Prostate gland (tissue), 2 donors: Measurements from ENCODE around the gene SLC1A6.

Experiments used
- CTCF ChIP-seq, 4 experiments: fragments of 200-600 bp in 2 of 4; fragments of 450-650 bp in 2 of 4; sonication (generic) in 2 of 4; IDR thresholded peaks; 1 replicate in 3 of 4; 2 replicates in 1 of 4; pipeline ENCODE4 v1.5.1; 2016 to 2019; ENCODE audit warnings: antibody characterized with exemption in 4 of 4, mild to moderate bottlenecking in 2 of 4, moderate library complexity in 2 of 4
- POLR2A ChIP-seq: fragments of 450-650 bp; IDR thresholded peaks from one replicate; pipeline ENCODE4 v1.6.1; 2016; ENCODE audit warnings: antibody characterized with exemption, mild to moderate bottlenecking

- TF ChIP-seq CTCF (IDR thresholded peaks at IDR 0.05) (no peak), POLR2A (no peak)
These were observed 26.9 kb downstream of the SLC1A6 start for GRCh38 chr19:14952767-14953166.
